Motor neuron (in vitro differentiated cells): ENCODE results near the gene FAM163A. TPM values are rescaled to one million over a fixed set of nuclear protein-coding genes. Genes with fewer than 3 reads are reported as not detected.
"Not testable (repeated sequence)": the region's sequence is repeated elsewhere in the genome, so short reads cannot be mapped to it uniquely, and the experiment has no call there.

Experiments
- ATAC-seq, 8 experiments: fragments of 200-7000 bp; cut with Tn5 transposase; replicated peaks in 6 of 8; 2 replicates each; pipeline ENCODE4 v1.8.0; 2021; ENCODE audit warnings: mild to moderate bottlenecking in 8 of 8, moderate library complexity in 8 of 8
- H3K27ac ChIP-seq, 2 donors: fragments of 250-450 bp; sonication (Bioruptor Pico); 2 replicates each; pipeline ENCODE4 v1.9.0; 2021; ENCODE audit warnings: antibody characterized with exemption in 2 of 2, mild to moderate bottlenecking in 2 of 2, moderate library complexity in 1 of 2
- H3K4me1 ChIP-seq, 2 donors: fragments of 250-450 bp; sonication (Bioruptor Pico); replicated peaks in 1 of 2; 2 replicates each; pipeline ENCODE4 v1.6.1; 2021; ENCODE audit warnings: antibody characterized with exemption in 2 of 2, mild to moderate bottlenecking in 2 of 2, moderate library complexity in 1 of 2
- H3K4me3 ChIP-seq, 5 donors: fragments of 250-450 bp; sonication (Bioruptor Pico); 2 replicates each; pipeline ENCODE4 v1.9.0; 2021; ENCODE audit warnings: antibody characterized with exemption in 5 of 5, mild to moderate bottlenecking in 5 of 5, moderate library complexity in 4 of 5
- WGBS, 10 experiments: fragments of 450-650 bp; shearing (Covaris generic); methylation state at CpG; one replicate each; pipeline ENCODE4 v1.0.0; 2022; 5-methylcytosine and 5-hydroxymethylcytosine counted together
- in situ Hi-C, 9 experiments: fragments of 400-800 bp; cut with MboI; loops; one replicate each; pipeline ENCODE4 v1.15.0; 2021; ENCODE audit warnings: low sequenced_read_pairs in 9 of 9, low pct_unique_long_range_greater_than_20kb in 2 of 9; ENCODE audit not compliant: unreplicated experiment in 9 of 9
- total RNA-seq, 8 experiments: library from RNA; unstranded; fragments of 300-600 nt; gene quantifications; 2 replicates each; pipeline versions ENCODE4 v1.2.3 to v1.2.4, GENCODE V29; 2022

FAM163A gene
- total RNA-seq, 8 experiments from 2014 or later, result 0.13 to 4.8 (median 1.6) TPM

- in situ Hi-C loops, result loop anchor here in 5 of 9 experiments (10.0 to 25.0 kb wide), 2 partner anchors 89 to 92 kb away; no protein-coding TSS in a partner anchor
- peak in 2 of 8 experiments; percentile 41 to 59 for ATAC-seq
- Histone ChIP-seq H3K4me1 (peaks cover 12 to 13% of the 10 kb centered on the region in 2 donors), H3K4me3 (no peak overlapping the region), H3K27ac (no peak overlapping the region)
- 100% methylated on average over 1 of the region's 1 CpG; no CpG with 5 or more reads in 9 of the 10 experiments for WGBS, 10 experiments
These were observed 60.8 kb downstream of the FAM163A start for GRCh38 chr1:179803918-179804317.

GRCh38 chr1:179804417-179804816, 61.3 kb downstream of the FAM163A start:
- peaks cover 12 to 13% of the 10 kb centered on the region in 2 donors for H3K4me1 ChIP-seq
- not testable (repeated sequence) for H3K27ac ChIP-seq, H3K4me3 ChIP-seq, ATAC-seq
- in situ Hi-C loops, result loop anchor here in 5 of 9 experiments (10.0 to 25.0 kb wide), 2 partner anchors 90 to 92 kb away; no protein-coding TSS in a partner anchor
- WGBS, 10 experiments, result 33 to 100% (median 94%) methylated on average over 1 to 2 of the region's 2 CpGs; no CpG with 5 or more reads in 1 of the 10 experiments

- H3K27ac ChIP-seq, result no peak overlapping the region
- H3K4me3 ChIP-seq, result no peak overlapping the region
- in situ Hi-C loops, result loop anchor here in 6 of 9 experiments (5.0 to 25.0 kb wide), 3 partner anchors 91 to 98 kb away; no protein-coding TSS in a partner anchor
- H3K4me1 ChIP-seq, result peaks cover 14 to 18% of the 10 kb centered on the region in 2 donors
- ATAC-seq, result peak in 4 of 8 experiments; percentile 20 to 64 (median 26)
- WGBS, 10 experiments, result 43 to 100% (median 88%) methylated on average over 2 to 19 of the region's 19 CpGs; no CpG with 5 or more reads in 3 of the 10 experiments
These were observed 62.5 kb downstream of the FAM163A start for GRCh38 chr1:179805291-179806195.

- WGBS, 10 experiments, result 14 to 80% (median 41%) methylated on average over 1 to 4 of the region's 4 CpGs; no CpG with 5 or more reads in 4 of the 10 experiments
- Histone ChIP-seq H3K4me1 (peaks cover 14 to 18% of the 10 kb centered on the region in 2 donors), H3K4me3 (no peak overlapping the region), H3K27ac (no peak overlapping the region)
- peak in 3 of 8 experiments; percentile 23 to 37 (median 31) for ATAC-seq
- in situ Hi-C loops, result loop anchor here in 6 of 9 experiments (5.0 to 25.0 kb wide), 3 partner anchors 92 to 99 kb away; no protein-coding TSS in a partner anchor
These were observed 63.2 kb downstream of the FAM163A start for GRCh38 chr1:179806333-179806732.

- 77 to 100% (median 88%) methylated on average over 1 to 6 of the region's 9 CpGs; no CpG with 5 or more reads in 4 of the 10 experiments for WGBS, 10 experiments
- in situ Hi-C loops, result loop anchor here in 6 of 9 experiments (5.0 to 25.0 kb wide), 3 partner anchors 92 to 100 kb away; no protein-coding TSS in a partner anchor
- peaks cover 14 to 18% of the 10 kb centered on the region in 2 donors for H3K4me1 ChIP-seq
- no peak overlapping the region for H3K4me3 ChIP-seq
- ATAC-seq, result no peak
- no peak overlapping the region for H3K27ac ChIP-seq
These were observed 64.2 kb downstream of the FAM163A start for GRCh38 chr1:179807291-179807690.

GRCh38 chr1:179807691-179808485, 64.8 kb downstream of the FAM163A start:
- H3K27ac ChIP-seq, result no peak overlapping the region
- peaks cover 14 to 18% of the 10 kb centered on the region in 2 donors for H3K4me1 ChIP-seq
- no peak overlapping the region for H3K4me3 ChIP-seq
- 65 to 100% (median 92%) methylated on average over 1 to 11 of the region's 11 CpGs; no CpG with 5 or more reads in 2 of the 10 experiments for WGBS, 10 experiments
- ATAC-seq, result no peak
- in situ Hi-C loops, result loop anchor here in 6 of 9 experiments (5.0 to 25.0 kb wide), 3 partner anchors 93 to 101 kb away; no protein-coding TSS in a partner anchor

- Histone ChIP-seq H3K4me1 (peaks cover 17 to 18% of the 10 kb centered on the region in 2 donors), H3K27ac (no peak overlapping the region), H3K4me3 (no peak overlapping the region)
- 0 to 83% (median 71%) methylated on average over 1 of the region's 1 CpG; no CpG with 5 or more reads in 6 of the 10 experiments for WGBS, 10 experiments
- in situ Hi-C loops, result loop anchor here in 6 of 9 experiments (5.0 to 25.0 kb wide), 3 partner anchors 94 to 101 kb away; no protein-coding TSS in a partner anchor
- peak in 3 of 8 experiments; percentile 22 to 57 (median 40) for ATAC-seq
These were observed 65.4 kb downstream of the FAM163A start for GRCh38 chr1:179808503-179808902.

- in situ Hi-C loops, result loop anchor here in 8 of 9 experiments (5.0 to 25.0 kb wide), 4 partner anchors 95 to 105 kb away; no protein-coding TSS in a partner anchor
- Histone ChIP-seq H3K4me3 (no peak overlapping the region), H3K4me1 (peaks cover 28% of the 10 kb centered on the region in 2 donors), H3K27ac (no peak overlapping the region)
- peak; percentile 43 to 67 (median 54) for ATAC-seq
- 0 to 62% (median 21%) methylated on average over 1 to 7 of the region's 14 CpGs; no CpG with 5 or more reads in 2 of the 10 experiments for WGBS, 10 experiments
These were observed 66.6 kb downstream of the FAM163A start for GRCh38 chr1:179809506-179810366.

- Histone ChIP-seq H3K4me1 (peaks cover 28% of the 10 kb centered on the region in 2 donors), H3K4me3 (no peak overlapping the region), H3K27ac (no peak overlapping the region)
- WGBS, 10 experiments, result 0 to 100% (median 86%) methylated on average over 1 to 7 of the region's 7 CpGs; no CpG with 5 or more reads in 1 of the 10 experiments
- in situ Hi-C loops, result loop anchor here in 6 of 9 experiments (5.0 to 25.0 kb wide), 3 partner anchors 98 to 106 kb away; no protein-coding TSS in a partner anchor
- no peak for ATAC-seq
These were observed 67.2 kb downstream of the FAM163A start for GRCh38 chr1:179810367-179810715.

- peaks cover 25 to 30% of the 10 kb centered on the region in 2 donors for H3K4me1 ChIP-seq
- in situ Hi-C loops, result loop anchor here in 6 of 9 experiments (5.0 to 25.0 kb wide), 3 partner anchors 100 to 108 kb away; no protein-coding TSS in a partner anchor
- 33 to 91% (median 84%) methylated on average over 1 to 24 of the region's 37 CpGs; no CpG with 5 or more reads in 3 of the 10 experiments for WGBS, 10 experiments
- no peak overlapping the region for H3K27ac ChIP-seq
- no peak for ATAC-seq
- no peak overlapping the region for H3K4me3 ChIP-seq
These were observed 69.6 kb downstream of the FAM163A start for GRCh38 chr1:179812501-179813292.
